ENCODE measurements around the gene NCL.
A peak's percentile ranks its signal among the peaks of the same experiment; 100 is the strongest.
"Not testable (repeated sequence)": the region's sequence is repeated elsewhere in the genome, so short reads cannot be mapped to it uniquely, and the experiment has no call there.

NCL gene

GRCh38 chr2:231411237-231411636, 53.0 kb downstream of the NCL start:
- DNase-seq (ENCODE audit: low read depth), result no peak
- in situ Hi-C loops (cut with HindIII; ENCODE audit: low sequenced_read_pairs), result loop anchor here (5.0 to 10.0 kb wide), 2 partner anchors 89 to 306 kb away; no protein-coding TSS in a partner anchor
- no peak for TF ChIP-seq CTCF (IDR thresholded peaks at IDR 0.05; ENCODE audit: low read depth, low read length, missing control alignments)
- H3K4me3 ChIP-seq (ENCODE audit: low read depth, low read length), result no peak overlapping the region

GRCh38 chr2:231410293-231411004, 53.8 kb downstream of the NCL start:
- no peak overlapping the region for H3K4me3 ChIP-seq (ENCODE audit: low read depth, low read length)
- TF ChIP-seq CTCF (IDR thresholded peaks at IDR 0.05; ENCODE audit: low read depth, low read length, missing control alignments), result peak; percentile 38
- in situ Hi-C loops (cut with HindIII; ENCODE audit: low sequenced_read_pairs), result loop anchor here (5.0 to 10.0 kb wide), 2 partner anchors 88 to 306 kb away; no protein-coding TSS in a partner anchor
- no peak for DNase-seq (ENCODE audit: low read depth)

GRCh38 chr2:231409776-231410175, 54.5 kb downstream of the NCL start:
- H3K4me3 ChIP-seq (ENCODE audit: low read depth, low read length), result no peak overlapping the region
- DNase-seq (ENCODE audit: low read depth), result no peak
- in situ Hi-C loops (cut with HindIII; ENCODE audit: low sequenced_read_pairs), result loop anchor here (5.0 to 10.0 kb wide), 2 partner anchors 87 to 305 kb away; no protein-coding TSS in a partner anchor
- TF ChIP-seq CTCF (IDR thresholded peaks at IDR 0.05; ENCODE audit: low read depth, low read length, missing control alignments), result no peak

GRCh38 chr2:231408304-231408703, 56.0 kb downstream of the NCL start:
- H3K4me3 ChIP-seq (ENCODE audit: low read depth, low read length); DNase-seq (ENCODE audit: low read depth); in situ Hi-C loops (cut with HindIII; ENCODE audit: low sequenced_read_pairs): not testable (repeated sequence)

GRCh38 chr2:231407686-231408085, 56.6 kb downstream of the NCL start:
- in situ Hi-C loops (cut with HindIII; ENCODE audit: low sequenced_read_pairs); DNase-seq (ENCODE audit: low read depth); H3K4me3 ChIP-seq (ENCODE audit: low read depth, low read length): not testable (repeated sequence)

GRCh38 chr2:231405601-231406367, 58.5 kb downstream of the NCL start:
- H3K4me3 ChIP-seq (ENCODE audit: low read depth, low read length); DNase-seq (ENCODE audit: low read depth); in situ Hi-C loops (cut with HindIII; ENCODE audit: low sequenced_read_pairs): not testable (repeated sequence)
- TF ChIP-seq CTCF (IDR thresholded peaks at IDR 0.05; ENCODE audit: low read depth, low read length, missing control alignments), result peak; percentile 40

- in situ Hi-C loops (cut with HindIII; ENCODE audit: low sequenced_read_pairs); DNase-seq (ENCODE audit: low read depth); H3K4me3 ChIP-seq (ENCODE audit: low read depth, low read length): not testable (repeated sequence)
Observed at GRCh38 chr2:231404183-231404578, 60.1 kb downstream of the NCL start.

Data from astrocyte of the cerebellum (primary cell).